OCI-M2 (cell line): ENCODE measurements around the gene TAAR2.
"Not testable (repeated sequence)": the region's sequence is repeated elsewhere in the genome, so short reads cannot be mapped to it uniquely, and the experiment has no call there.

ENCODE experiments used
- DNase-seq: peaks from one replicate; lab custom pipeline; 2025; ENCODE audit not compliant: unreplicated experiment; lab: John Stamatoyannopoulos, UW

TAAR2 gene

GRCh38 chr6:132614554-132614953 lies 9.5 kb downstream of the TAAR2 start:
- no peak for DNase-seq

- no peak for DNase-seq
These were observed 11.5 kb downstream of the TAAR2 start for GRCh38 chr6:132612449-132613108.

GRCh38 chr6:132611616-132612015 lies 12.5 kb downstream of the TAAR2 start:
- no peak for DNase-seq

GRCh38 chr6:132607544-132608233 lies 16.4 kb downstream of the TAAR2 start:
- no peak for DNase-seq

- no peak for DNase-seq
These were observed 19.4 kb downstream of the TAAR2 start for GRCh38 chr6:132604635-132605152.

- DNase-seq: not testable (repeated sequence)
These were observed 23.2 kb downstream of the TAAR2 start for GRCh38 chr6:132600900-132601299.

- DNase-seq: no peak
These were observed 25.6 kb downstream of the TAAR2 start for GRCh38 chr6:132598473-132598872.

GRCh38 chr6:132596201-132596600 lies 27.9 kb downstream of the TAAR2 start:
- DNase-seq: no peak

GRCh38 chr6:132592855-132593254 lies 31.2 kb downstream of the TAAR2 start:
- no peak for DNase-seq

- DNase-seq: no peak
These were observed 33.7 kb downstream of the TAAR2 start for GRCh38 chr6:132590362-132590761.

- DNase-seq: no peak
These were observed 34.6 kb downstream of the TAAR2 start, which contains the start of gene TAAR5 for GRCh38 chr6:132589454-132589853. TAAR5 (minus strand) TSS chr6:132589741; CDS start chr6:132589686, 55 bp downstream.

- no peak for DNase-seq
These were observed 36.7 kb downstream of the TAAR2 start for GRCh38 chr6:132587424-132587823.

GRCh38 chr6:132584698-132585097 lies 39.4 kb downstream of the TAAR2 start:
- DNase-seq: no peak

- no peak for DNase-seq
These were observed 52.3 kb downstream of the TAAR2 start for GRCh38 chr6:132571774-132572173.

- DNase-seq: no peak
These were observed 53.8 kb downstream of the TAAR2 start, which contains the start of gene TAAR6 for GRCh38 chr6:132570221-132570777. TAAR6 (plus strand) TSS chr6:132570322; CDS start chr6:132570322, 0 bp downstream.

- no peak for DNase-seq
These were observed 54.9 kb downstream of the TAAR2 start for GRCh38 chr6:132569170-132569569.

- no peak for DNase-seq
These were observed 55.5 kb downstream of the TAAR2 start for GRCh38 chr6:132568611-132569010.

GRCh38 chr6:132567566-132567965 lies 56.5 kb downstream of the TAAR2 start:
- DNase-seq: no peak
